Activated naive CD8-positive, alpha-beta T cell treated with anti-CD3 and anti-CD28 coated beads, Interleukin-2, amount 10 ng/mL, durations not matched to agents 7 days and 5 days (primary cell): ENCODE data around the gene PTPRD. TPM values are rescaled to one million over a fixed set of nuclear protein-coding genes. Genes with fewer than 3 reads are reported as not detected.

Experiments used
- ATAC-seq: fragments of 150-1000 bp; cut with Tn5 transposase; one replicate; pipeline ENCODE4 v1.10.0; 2021; ENCODE audit warnings: low read depth, moderate library complexity
- POLR2A ChIA-PET: fragments of 350-600 bp; sonication (Branson Sonifier 250); formaldehyde crosslinking; loops from one replicate; lab custom pipeline; 2021; ENCODE audit warnings: antibody characterized with exemption; lab: Charles Lee
- DNase-seq: peaks from one replicate; pipeline ENCODE4 v3.0.0; 2021
- H3K27ac Mint-ChIP-seq: one replicate; pipeline ENCODE4 v1.8.0; 2022; ENCODE audit warnings: mild to moderate bottlenecking, mixed read lengths
- H3K27me3 Mint-ChIP-seq: one replicate; pipeline ENCODE4 v1.8.0; 2022; ENCODE audit warnings: mild to moderate bottlenecking, moderate library complexity, mixed read lengths
- H3K36me3 Mint-ChIP-seq: one replicate; pipeline ENCODE4 v1.8.0; 2021; ENCODE audit warnings: mild to moderate bottlenecking, mixed read lengths
- H3K4me1 Mint-ChIP-seq: one replicate; pipeline ENCODE4 v1.8.0; 2021; ENCODE audit warnings: mixed read lengths
- H3K4me3 Mint-ChIP-seq: one replicate; pipeline ENCODE4 v1.8.0; 2022; ENCODE audit warnings: mild to moderate bottlenecking, moderate library complexity, mixed read lengths
- H3K9me3 Mint-ChIP-seq: one replicate; pipeline ENCODE4 v1.8.0; 2021; ENCODE audit warnings: mixed read lengths
- total RNA-seq, 2 experiments: library from RNA; stranded (reverse); gene quantifications; one replicate each; pipeline ENCODE4 v1.2.3, GENCODE V29; 2021

The PTPRD gene
- total RNA-seq, 2 experiments from 2014 or later: not detected

DNA sequence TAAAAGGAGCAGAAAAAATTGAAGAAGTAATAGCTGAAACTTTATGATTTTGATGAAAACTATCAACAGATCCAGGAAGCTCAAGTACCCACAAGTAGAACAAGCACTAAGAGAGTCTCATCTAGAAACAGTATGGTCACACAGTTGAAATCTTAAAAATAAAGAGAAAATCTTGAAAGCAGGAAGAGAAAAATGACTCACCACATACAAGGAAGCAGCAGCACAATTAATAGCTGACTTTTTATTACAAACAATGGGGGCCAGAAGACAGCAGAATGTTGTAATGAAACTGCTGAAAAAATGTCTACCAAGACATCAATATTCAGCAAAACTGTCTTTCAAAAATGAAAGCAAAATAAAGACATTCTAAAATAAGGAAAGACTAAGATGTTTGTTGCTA lies 1704.9 kb downstream of the PTPRD start:
- Mint-ChIP-seq H3K27me3 (peaks cover 2% of the 10 kb centered on the region), H3K9me3 (peaks cover 3% of the 10 kb centered on the region), H3K27ac (no peak overlapping the region), H3K36me3 (no peaks in the 10 kb centered on the region), H3K4me3 (no peak overlapping the region), H3K4me1 (no peaks in the 10 kb centered on the region)
- ATAC-seq: no peak
- no peak for DNase-seq
- POLR2A ChIA-PET: no interaction called here

DNA sequence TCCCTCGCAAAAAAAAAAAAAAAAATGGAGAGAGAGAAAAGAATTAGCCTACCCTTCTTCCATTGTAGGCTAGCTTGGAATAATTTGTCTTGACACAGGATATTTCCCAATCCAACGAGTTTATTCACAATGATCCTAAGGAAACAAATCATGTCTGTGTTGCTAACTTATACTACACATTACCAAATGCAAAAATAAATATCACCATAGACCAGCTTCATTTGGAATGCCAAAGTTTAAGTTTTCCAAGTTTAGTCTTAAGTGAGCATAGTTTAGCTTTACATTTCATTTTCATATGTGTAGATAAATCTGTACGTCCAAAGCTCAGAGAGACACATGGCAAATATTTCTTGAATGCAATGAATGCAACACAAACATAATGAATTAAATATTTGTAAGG lies 1707.1 kb downstream of the PTPRD start:
- POLR2A ChIA-PET: no interaction called here
- H3K27me3 Mint-ChIP-seq: peaks cover 2% of the 10 kb centered on the region
- DNase-seq (no peak), ATAC-seq (no peak)
- H3K27ac Mint-ChIP-seq: no peak overlapping the region
- no peak overlapping the region for H3K4me3 Mint-ChIP-seq
- H3K36me3 Mint-ChIP-seq: no peaks in the 10 kb centered on the region
- H3K4me1 Mint-ChIP-seq: no peaks in the 10 kb centered on the region
- H3K9me3 Mint-ChIP-seq: peaks cover 3% of the 10 kb centered on the region

DNA sequence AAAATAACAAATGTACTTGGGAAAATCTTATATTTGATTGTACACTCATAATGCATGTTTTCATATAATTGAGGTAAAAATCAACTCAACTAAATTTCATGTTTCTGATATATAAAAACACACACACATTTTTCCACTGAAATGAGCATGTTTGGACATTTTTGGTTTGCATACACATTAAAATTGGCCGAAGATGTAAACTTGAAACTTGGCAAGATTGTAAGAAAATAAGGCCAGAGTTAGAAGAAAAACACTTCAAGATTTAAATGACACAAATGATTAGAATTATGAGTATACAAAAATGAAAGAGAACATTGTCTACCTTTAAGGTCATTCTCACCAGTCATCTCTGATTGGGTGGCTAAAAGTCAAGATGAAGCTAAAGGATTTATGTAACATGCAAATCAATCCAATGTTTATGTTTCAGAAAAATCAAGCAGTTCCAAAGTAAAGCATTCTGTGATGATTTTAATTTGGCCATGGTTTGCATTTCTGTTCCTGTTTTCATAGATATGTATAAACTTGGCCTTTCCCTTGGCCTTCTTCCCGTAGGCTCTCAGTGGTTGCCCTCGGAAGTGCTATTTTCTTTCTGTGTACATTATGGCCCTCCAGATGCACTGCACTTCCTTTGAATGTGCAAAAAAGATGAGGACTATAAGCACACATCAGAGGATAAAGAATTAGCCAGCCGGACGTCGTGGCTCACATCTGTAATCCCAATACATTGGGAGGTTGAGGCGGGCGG lies 1707.9 kb downstream of the PTPRD start:
- H3K36me3 Mint-ChIP-seq: no peaks in the 10 kb centered on the region
- POLR2A ChIA-PET: no interaction called here
- no peak for ATAC-seq
- DNase-seq: no peak
- H3K27ac Mint-ChIP-seq: no peak overlapping the region
- no peak overlapping the region for H3K4me3 Mint-ChIP-seq
- H3K9me3 Mint-ChIP-seq: peaks cover 3% of the 10 kb centered on the region
- peaks cover 2% of the 10 kb centered on the region for H3K27me3 Mint-ChIP-seq
- H3K4me1 Mint-ChIP-seq: no peaks in the 10 kb centered on the region

DNA sequence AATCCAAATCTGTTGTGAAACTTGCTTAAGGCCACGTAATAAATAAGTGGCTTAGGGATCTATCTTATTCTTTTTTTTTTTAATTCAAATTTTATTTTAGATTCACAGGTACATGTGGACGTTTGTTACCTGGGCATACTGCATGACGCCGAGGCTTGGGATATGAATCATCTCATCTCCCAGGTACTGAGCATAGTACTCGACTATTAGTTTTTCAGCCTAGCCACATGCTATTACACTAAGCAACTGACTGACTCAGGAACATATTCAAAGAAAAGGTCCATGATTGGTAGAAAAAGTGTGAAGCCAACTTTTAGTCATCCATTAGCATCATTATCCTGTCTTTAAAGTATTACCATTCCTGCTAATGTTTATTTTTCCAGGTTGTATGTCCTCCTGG lies 1709.7 kb downstream of the PTPRD start:
- DNase-seq (no peak), ATAC-seq (no peak)
- no peak overlapping the region for H3K27ac Mint-ChIP-seq
- H3K4me1 Mint-ChIP-seq: no peaks in the 10 kb centered on the region
- POLR2A ChIA-PET: no interaction called here
- H3K4me3 Mint-ChIP-seq: no peak overlapping the region
- H3K36me3 Mint-ChIP-seq: no peaks in the 10 kb centered on the region
- peaks cover 2% of the 10 kb centered on the region for H3K27me3 Mint-ChIP-seq
- H3K9me3 Mint-ChIP-seq: peaks cover 1% of the 10 kb centered on the region

DNA sequence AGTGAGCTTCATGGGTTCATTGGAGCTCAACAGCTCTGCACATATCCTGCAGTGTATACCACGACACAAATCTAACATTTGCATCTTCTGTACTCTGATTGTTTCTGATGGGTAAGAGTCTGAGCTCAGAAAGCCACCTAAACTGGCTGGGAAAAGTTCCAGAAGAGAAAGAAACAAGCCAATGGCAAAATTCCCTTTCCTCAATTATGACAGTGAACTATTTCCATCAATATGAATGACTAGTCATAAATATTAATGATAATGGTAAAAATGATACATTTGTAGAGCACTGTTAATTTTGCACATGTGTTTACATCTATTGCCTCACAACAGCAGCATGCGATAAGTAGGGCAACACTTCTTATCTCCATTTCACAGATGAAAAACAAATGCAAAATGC lies 1711.7 kb downstream of the PTPRD start:
- DNase-seq: no peak
- ATAC-seq: no peak
- POLR2A ChIA-PET: no interaction called here
- Mint-ChIP-seq H3K27ac (no peak overlapping the region), H3K9me3 (no peaks in the 10 kb centered on the region), H3K4me3 (no peak overlapping the region), H3K27me3 (peaks cover 2% of the 10 kb centered on the region), H3K4me1 (no peaks in the 10 kb centered on the region), H3K36me3 (no peaks in the 10 kb centered on the region)

DNA sequence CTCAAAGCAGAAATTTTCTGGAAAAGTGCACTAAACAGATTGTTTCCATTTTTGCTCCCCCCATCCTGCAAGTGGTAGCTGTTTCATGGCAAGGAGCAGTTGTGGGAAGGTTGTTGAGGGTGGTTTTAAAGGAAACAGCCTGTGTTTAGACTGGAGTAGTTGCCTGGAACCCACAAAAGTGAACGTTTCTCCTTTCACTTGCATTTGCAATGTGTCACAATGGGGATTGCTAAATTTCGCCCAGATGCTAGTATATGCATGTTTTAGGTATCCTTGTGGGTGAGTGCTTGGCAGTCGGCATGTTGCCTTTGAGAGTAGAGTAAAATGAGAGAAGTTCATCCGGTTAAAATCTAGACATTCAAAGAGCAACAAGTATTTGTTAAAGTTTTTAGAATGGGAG lies 1713.3 kb downstream of the PTPRD start:
- Mint-ChIP-seq H3K9me3 (no peaks in the 10 kb centered on the region), H3K27me3 (peaks cover 2% of the 10 kb centered on the region), H3K4me3 (no peak overlapping the region), H3K36me3 (no peaks in the 10 kb centered on the region), H3K27ac (no peak overlapping the region), H3K4me1 (no peaks in the 10 kb centered on the region)
- POLR2A ChIA-PET: no interaction called here
- no peak for ATAC-seq
- no peak for DNase-seq

DNA sequence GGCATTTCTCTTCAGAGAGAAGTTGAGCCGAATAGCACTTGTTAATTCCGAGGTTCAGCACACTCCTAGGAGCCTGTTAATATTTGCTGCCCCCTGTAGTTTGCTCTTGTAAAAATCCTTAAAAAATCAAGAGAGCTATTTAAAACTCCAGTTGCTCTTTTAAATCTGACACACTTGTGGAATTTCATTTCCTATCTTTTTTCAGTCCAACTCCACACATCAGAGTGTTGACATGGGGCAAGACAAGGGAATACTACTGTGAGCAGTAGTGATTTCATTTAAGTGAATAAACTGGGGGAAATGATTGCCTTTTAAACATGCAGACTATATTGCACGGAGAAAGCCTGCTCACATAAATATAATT lies 1717.0 kb downstream of the PTPRD start:
- ATAC-seq: no peak
- H3K36me3 Mint-ChIP-seq: no peaks in the 10 kb centered on the region
- H3K27ac Mint-ChIP-seq: no peak overlapping the region
- DNase-seq: no peak
- H3K4me3 Mint-ChIP-seq: no peak overlapping the region
- no peaks in the 10 kb centered on the region for H3K27me3 Mint-ChIP-seq
- H3K4me1 Mint-ChIP-seq: no peaks in the 10 kb centered on the region
- POLR2A ChIA-PET: no interaction called here
- no peaks in the 10 kb centered on the region for H3K9me3 Mint-ChIP-seq

DNA sequence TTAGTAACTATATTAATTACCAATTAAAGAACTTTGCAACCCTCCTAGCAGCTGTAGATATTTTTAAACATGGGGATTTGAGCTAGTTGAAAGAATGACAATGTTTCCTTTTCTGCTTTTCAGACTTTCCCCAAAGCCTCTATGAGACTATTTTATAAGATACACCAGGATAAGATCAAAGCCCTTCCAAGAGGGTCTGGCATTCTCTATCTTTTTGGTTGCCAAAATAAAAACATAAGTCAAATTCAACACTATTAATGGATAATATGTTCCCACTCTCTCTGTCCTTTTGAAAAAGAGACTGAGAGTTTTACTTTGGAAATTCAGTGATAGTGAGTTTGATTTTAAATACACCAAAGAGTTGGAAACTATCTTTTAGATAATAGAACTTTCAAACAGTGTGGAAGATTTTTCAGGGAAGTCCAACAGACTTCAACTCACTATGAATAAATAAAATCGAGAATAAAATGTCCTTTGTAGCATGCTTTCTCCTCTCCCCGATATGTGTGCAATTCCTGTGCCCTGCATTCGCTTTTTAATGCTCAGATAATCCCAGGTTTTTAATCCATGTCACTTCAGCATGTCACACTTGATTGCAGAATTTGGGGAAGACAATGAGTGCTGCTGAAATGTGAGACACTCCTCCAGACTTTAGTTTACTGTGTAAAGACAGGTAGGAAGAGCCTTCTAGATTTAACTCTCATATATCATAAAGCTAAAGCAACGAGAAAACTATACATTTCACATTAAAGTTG lies 1717.5 kb downstream of the PTPRD start:
- Mint-ChIP-seq H3K9me3 (no peaks in the 10 kb centered on the region), H3K4me1 (no peaks in the 10 kb centered on the region), H3K36me3 (no peaks in the 10 kb centered on the region), H3K27ac (no peak overlapping the region), H3K27me3 (no peaks in the 10 kb centered on the region), H3K4me3 (no peak overlapping the region)
- ATAC-seq (no peak), DNase-seq (no peak)
- POLR2A ChIA-PET: no interaction called here

DNA sequence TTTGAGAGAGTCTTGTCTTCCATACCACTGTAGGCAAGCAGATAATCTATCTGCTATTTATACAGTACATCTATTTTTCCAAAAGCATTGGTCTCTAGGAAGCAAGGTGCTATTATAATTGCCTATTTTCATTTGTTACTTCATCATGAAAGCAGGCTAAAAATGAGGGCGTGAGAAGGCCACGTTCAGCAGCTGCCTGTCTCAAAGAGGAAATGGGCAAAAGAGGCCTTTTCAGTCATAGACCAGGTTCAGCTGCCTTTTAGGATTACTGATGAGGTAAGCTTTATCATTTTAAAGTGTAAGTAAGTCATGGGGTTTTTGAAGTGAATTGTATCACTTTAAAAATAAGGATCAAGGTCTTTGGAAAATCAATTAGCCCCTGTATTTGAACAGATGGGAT lies 1722.1 kb downstream of the PTPRD start:
- Mint-ChIP-seq H3K27me3 (no peaks in the 10 kb centered on the region), H3K27ac (no peak overlapping the region), H3K36me3 (no peaks in the 10 kb centered on the region), H3K4me1 (no peaks in the 10 kb centered on the region), H3K9me3 (no peaks in the 10 kb centered on the region), H3K4me3 (no peak overlapping the region)
- DNase-seq (no peak), ATAC-seq (no peak)
- POLR2A ChIA-PET: no interaction called here

DNA sequence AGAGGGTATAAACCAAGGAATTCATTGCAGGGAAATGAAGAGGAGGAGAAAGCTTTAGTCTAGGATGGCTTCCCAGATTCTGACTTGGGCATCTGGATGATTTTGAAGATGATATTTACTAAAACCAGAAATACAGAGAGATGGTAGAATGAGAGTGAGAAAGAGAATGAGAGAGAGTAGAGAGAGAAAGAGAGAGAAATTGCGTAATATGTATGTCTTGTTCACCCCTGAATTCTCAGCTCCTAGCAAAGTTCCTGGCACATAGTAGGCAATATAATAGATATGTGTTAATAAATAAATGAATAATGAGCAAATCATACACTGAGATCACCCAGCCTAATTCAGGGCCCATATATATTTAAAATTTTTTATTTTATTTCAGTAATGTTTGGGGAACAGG lies 1723.7 kb downstream of the PTPRD start:
- Mint-ChIP-seq H3K27me3 (no peaks in the 10 kb centered on the region), H3K9me3 (no peaks in the 10 kb centered on the region), H3K4me1 (no peaks in the 10 kb centered on the region), H3K27ac (no peak overlapping the region), H3K4me3 (no peak overlapping the region), H3K36me3 (no peaks in the 10 kb centered on the region)
- no peak for DNase-seq
- no peak for ATAC-seq
- POLR2A ChIA-PET: no interaction called here

DNA sequence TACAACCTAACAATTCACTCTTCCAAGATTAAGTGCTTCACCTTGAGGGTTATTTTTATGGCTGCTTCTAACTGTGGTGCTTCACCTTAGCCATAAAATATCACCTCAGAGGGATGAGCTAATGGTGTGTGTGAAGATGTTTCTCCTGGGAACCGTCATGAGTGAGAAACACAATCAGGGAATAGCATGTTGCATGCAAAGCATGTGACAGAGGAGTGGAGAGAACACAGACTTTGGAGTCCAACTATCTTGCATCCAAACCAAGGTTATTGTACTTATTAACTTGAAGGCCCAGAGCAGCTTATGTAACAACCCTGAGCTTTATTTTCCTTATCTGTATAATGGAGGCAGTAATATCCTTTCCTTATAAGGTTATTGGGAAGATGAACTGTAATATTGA lies 1724.2 kb downstream of the PTPRD start:
- no peaks in the 10 kb centered on the region for H3K9me3 Mint-ChIP-seq
- POLR2A ChIA-PET: no interaction called here
- H3K27ac Mint-ChIP-seq: no peak overlapping the region
- no peaks in the 10 kb centered on the region for H3K27me3 Mint-ChIP-seq
- DNase-seq (no peak), ATAC-seq (no peak)
- H3K4me1 Mint-ChIP-seq: no peaks in the 10 kb centered on the region
- H3K36me3 Mint-ChIP-seq: no peaks in the 10 kb centered on the region
- no peak overlapping the region for H3K4me3 Mint-ChIP-seq

DNA sequence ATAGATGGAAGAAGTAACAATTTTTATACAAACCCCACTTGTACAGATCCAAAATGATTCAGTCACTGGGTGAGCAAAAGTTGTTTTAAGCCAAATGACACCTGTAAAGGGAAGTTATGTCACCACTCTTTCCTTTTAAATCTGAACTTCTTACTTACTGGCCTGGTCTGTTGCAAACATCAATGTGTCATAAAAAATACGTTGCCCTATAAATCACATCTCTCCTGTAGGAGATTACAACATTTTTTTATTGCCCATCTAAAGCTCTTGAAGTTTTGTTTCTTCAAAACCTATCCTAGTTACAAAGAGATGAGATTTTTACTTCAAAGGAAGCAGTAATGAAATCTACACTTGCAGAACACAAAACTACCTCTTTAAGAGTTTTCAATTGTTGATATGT lies 1725.4 kb downstream of the PTPRD start:
- no peaks in the 10 kb centered on the region for H3K27me3 Mint-ChIP-seq
- H3K9me3 Mint-ChIP-seq: no peaks in the 10 kb centered on the region
- H3K4me3 Mint-ChIP-seq: no peak overlapping the region
- H3K4me1 Mint-ChIP-seq: no peaks in the 10 kb centered on the region
- no peaks in the 10 kb centered on the region for H3K36me3 Mint-ChIP-seq
- DNase-seq (no peak), ATAC-seq (no peak)
- H3K27ac Mint-ChIP-seq: no peak overlapping the region
- POLR2A ChIA-PET: no interaction called here

DNA sequence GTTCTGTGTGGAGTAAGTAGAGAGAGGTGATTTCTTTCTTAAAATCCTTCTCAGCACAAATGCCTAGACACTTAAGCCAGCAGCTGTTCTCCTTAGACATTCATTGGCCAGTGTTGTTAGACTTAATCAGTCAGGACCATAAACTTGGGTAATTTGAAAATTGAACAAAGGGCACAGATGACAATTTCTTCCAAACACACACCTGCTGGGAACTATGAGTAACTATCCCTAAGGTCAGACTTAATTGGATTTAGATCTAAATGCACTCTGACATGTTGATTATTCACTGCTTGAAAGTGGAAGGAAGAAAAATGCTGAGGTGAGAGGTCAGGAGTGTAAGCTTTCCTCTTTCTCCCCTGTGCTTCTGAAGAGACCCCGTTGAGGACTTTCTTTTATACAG lies 1729.5 kb downstream of the PTPRD start:
- no peaks in the 10 kb centered on the region for H3K9me3 Mint-ChIP-seq
- no peaks in the 10 kb centered on the region for H3K36me3 Mint-ChIP-seq
- no peak for DNase-seq
- no peak overlapping the region for H3K27ac Mint-ChIP-seq
- H3K4me3 Mint-ChIP-seq: no peak overlapping the region
- POLR2A ChIA-PET: no interaction called here
- ATAC-seq: no peak
- no peaks in the 10 kb centered on the region for H3K27me3 Mint-ChIP-seq
- no peaks in the 10 kb centered on the region for H3K4me1 Mint-ChIP-seq

DNA sequence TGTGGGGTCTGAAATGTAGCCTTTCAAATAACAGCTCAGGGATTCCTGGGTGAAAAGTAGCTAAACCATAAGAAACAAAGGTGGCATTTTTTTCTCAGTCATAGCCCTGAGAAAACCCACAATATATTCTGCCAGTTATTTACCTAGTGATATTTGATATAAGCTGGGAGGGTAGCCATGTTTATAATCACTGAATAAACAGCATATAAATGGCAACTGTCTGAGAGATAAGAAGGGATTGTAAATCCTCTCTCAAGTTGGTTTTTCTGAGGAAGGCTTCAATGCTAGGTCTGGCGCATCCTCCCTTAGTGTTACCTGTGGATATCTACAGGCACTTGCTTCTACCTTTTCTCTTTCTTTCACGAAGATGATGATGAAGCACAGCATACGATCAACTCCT lies 1732.7 kb downstream of the PTPRD start:
- no peak for ATAC-seq
- no peaks in the 10 kb centered on the region for H3K27me3 Mint-ChIP-seq
- no peaks in the 10 kb centered on the region for H3K4me1 Mint-ChIP-seq
- no peak for DNase-seq
- H3K9me3 Mint-ChIP-seq: no peaks in the 10 kb centered on the region
- no peak overlapping the region for H3K4me3 Mint-ChIP-seq
- no peaks in the 10 kb centered on the region for H3K36me3 Mint-ChIP-seq
- no peak overlapping the region for H3K27ac Mint-ChIP-seq
- POLR2A ChIA-PET: no interaction called here
